ENCODE data around the gene ZNF546.

ZNF546 gene

GRCh38 chr19:40023969-40024368, 27.1 kb downstream of the ZNF546 start:
- no peak overlapping the region for H3K18ac ChIP-seq (ENCODE audit: low read length)
- H3K4me1 ChIP-seq (ENCODE audit: control insufficient read depth in 1 of 2, insufficient read depth in 2 of 2, low read length in 2 of 2) = no peaks in the 10 kb centered on the region
- H2BK12ac ChIP-seq (ENCODE audit: low read length) = no peak overlapping the region
- H3K27me3 ChIP-seq (ENCODE audit: insufficient read depth, low read length) = no peaks in the 10 kb centered on the region
- no peak overlapping the region for H3K4me2 ChIP-seq (ENCODE audit: low read length)
- no peak overlapping the region for H4K12ac ChIP-seq (ENCODE audit: low read depth, low read length)
- no peaks in the 10 kb centered on the region for H3K79me2 ChIP-seq (ENCODE audit: control insufficient read depth, insufficient read depth, low read length, poor library complexity)
- no peak overlapping the region for H3K14ac ChIP-seq (ENCODE audit: low read length)
- H3K79me1 ChIP-seq (ENCODE audit: low read length) = no peaks in the 10 kb centered on the region
- no peak overlapping the region for H2AFZ ChIP-seq (ENCODE audit: insufficient read depth, low read length, poor library complexity)
- no peak overlapping the region for H2AK5ac ChIP-seq (ENCODE audit: low read length)
- H2BK120ac ChIP-seq (ENCODE audit: insufficient read depth, low read length, poor library complexity) = no peak overlapping the region
- no CpG with 5 or more reads among the region's 3 CpGs for WGBS (ENCODE audit: extremely low coverage, insufficient coverage, insufficient read length)
- H4K91ac ChIP-seq (ENCODE audit: low read depth, low read length) = no peak overlapping the region
- no peak overlapping the region for H3K27ac ChIP-seq (ENCODE audit: low read depth, low read length)
- peak overlapping the region; percentile 30 for H3K4me3 ChIP-seq (ENCODE audit: low read depth, low read length)
- H3K36me3 ChIP-seq (ENCODE audit: control insufficient read depth in 1 of 2, insufficient read depth in 2 of 2, low read length in 2 of 2) = no peaks in the 10 kb centered on the region
- peaks cover 16% of the 10 kb centered on the region for H3K9me3 ChIP-seq (ENCODE audit: insufficient read depth, low read depth, low read length)
- H3K9ac ChIP-seq (ENCODE audit: low read length) = no peak overlapping the region
- no peak overlapping the region for H3K4ac ChIP-seq (ENCODE audit: low read depth, low read length)
- H2BK5ac ChIP-seq (ENCODE audit: low read depth, low read length, poor library complexity) = no peak overlapping the region
- H4K8ac ChIP-seq (ENCODE audit: low read depth, low read length) = no peak overlapping the region
- DNase-seq = no peak
- no peak overlapping the region for H3K23ac ChIP-seq (ENCODE audit: low read length)

GRCh38 chr19:40025938-40026596, 29.2 kb downstream of the ZNF546 start:
- H2BK120ac ChIP-seq (ENCODE audit: insufficient read depth, low read length, poor library complexity) = no peak overlapping the region
- no CpG with 5 or more reads among the region's 4 CpGs for WGBS (ENCODE audit: extremely low coverage, insufficient coverage, insufficient read length)
- H2BK5ac ChIP-seq (ENCODE audit: low read depth, low read length, poor library complexity) = no peak overlapping the region
- no peak overlapping the region for H2AK5ac ChIP-seq (ENCODE audit: low read length)
- no peak overlapping the region for H3K14ac ChIP-seq (ENCODE audit: low read length)
- no peaks in the 10 kb centered on the region for H3K36me3 ChIP-seq (ENCODE audit: control insufficient read depth in 1 of 2, insufficient read depth in 2 of 2, low read length in 2 of 2)
- H3K79me2 ChIP-seq (ENCODE audit: control insufficient read depth, insufficient read depth, low read length, poor library complexity) = no peaks in the 10 kb centered on the region
- H3K4me3 ChIP-seq (ENCODE audit: low read depth, low read length) = no peak overlapping the region
- H3K4ac ChIP-seq (ENCODE audit: low read depth, low read length) = no peak overlapping the region
- H3K27me3 ChIP-seq (ENCODE audit: insufficient read depth, low read length) = no peaks in the 10 kb centered on the region
- peaks cover 19% of the 10 kb centered on the region for H3K9me3 ChIP-seq (ENCODE audit: insufficient read depth, low read depth, low read length)
- H4K8ac ChIP-seq (ENCODE audit: low read depth, low read length) = no peak overlapping the region
- H3K18ac ChIP-seq (ENCODE audit: low read length) = no peak overlapping the region
- no peak overlapping the region for H3K4me2 ChIP-seq (ENCODE audit: low read length)
- DNase-seq = no peak
- H2AFZ ChIP-seq (ENCODE audit: insufficient read depth, low read length, poor library complexity) = no peak overlapping the region
- H3K23ac ChIP-seq (ENCODE audit: low read length) = no peak overlapping the region
- no peak overlapping the region for H3K27ac ChIP-seq (ENCODE audit: low read depth, low read length)
- no peak overlapping the region for H3K9ac ChIP-seq (ENCODE audit: low read length)
- no peak overlapping the region for H2BK12ac ChIP-seq (ENCODE audit: low read length)
- no peaks in the 10 kb centered on the region for H3K79me1 ChIP-seq (ENCODE audit: low read length)
- no peaks in the 10 kb centered on the region for H3K4me1 ChIP-seq (ENCODE audit: control insufficient read depth in 1 of 2, insufficient read depth in 2 of 2, low read length in 2 of 2)
- H4K12ac ChIP-seq (ENCODE audit: low read depth, low read length) = no peak overlapping the region
- no peak overlapping the region for H4K91ac ChIP-seq (ENCODE audit: low read depth, low read length)

- H3K79me2 ChIP-seq (ENCODE audit: control insufficient read depth, insufficient read depth, low read length, poor library complexity) = no peaks in the 10 kb centered on the region
- H2AFZ ChIP-seq (ENCODE audit: insufficient read depth, low read length, poor library complexity) = no peak overlapping the region
- peaks cover 22% of the 10 kb centered on the region for H3K9me3 ChIP-seq (ENCODE audit: insufficient read depth, low read depth, low read length)
- H2AK5ac ChIP-seq (ENCODE audit: low read length) = no peak overlapping the region
- H4K12ac ChIP-seq (ENCODE audit: low read depth, low read length) = no peak overlapping the region
- no peak overlapping the region for H3K14ac ChIP-seq (ENCODE audit: low read length)
- H3K4me3 ChIP-seq (ENCODE audit: low read depth, low read length) = no peak overlapping the region
- no peaks in the 10 kb centered on the region for H3K27me3 ChIP-seq (ENCODE audit: insufficient read depth, low read length)
- no peak overlapping the region for H3K4me2 ChIP-seq (ENCODE audit: low read length)
- no peak overlapping the region for H3K9ac ChIP-seq (ENCODE audit: low read length)
- DNase-seq = no peak
- H3K36me3 ChIP-seq (ENCODE audit: control insufficient read depth in 1 of 2, insufficient read depth in 2 of 2, low read length in 2 of 2) = no peaks in the 10 kb centered on the region
- WGBS (ENCODE audit: extremely low coverage, insufficient coverage, insufficient read length) = no CpG with 5 or more reads among the region's 5 CpGs
- H4K8ac ChIP-seq (ENCODE audit: low read depth, low read length) = no peak overlapping the region
- H2BK120ac ChIP-seq (ENCODE audit: insufficient read depth, low read length, poor library complexity) = no peak overlapping the region
- H3K79me1 ChIP-seq (ENCODE audit: low read length) = no peaks in the 10 kb centered on the region
- no peak overlapping the region for H3K27ac ChIP-seq (ENCODE audit: low read depth, low read length)
- no peak overlapping the region for H2BK5ac ChIP-seq (ENCODE audit: low read depth, low read length, poor library complexity)
- H3K4me1 ChIP-seq (ENCODE audit: control insufficient read depth in 1 of 2, insufficient read depth in 2 of 2, low read length in 2 of 2) = no peaks in the 10 kb centered on the region
- H3K23ac ChIP-seq (ENCODE audit: low read length) = no peak overlapping the region
- H3K4ac ChIP-seq (ENCODE audit: low read depth, low read length) = no peak overlapping the region
- H4K91ac ChIP-seq (ENCODE audit: low read depth, low read length) = no peak overlapping the region
- no peak overlapping the region for H2BK12ac ChIP-seq (ENCODE audit: low read length)
- H3K18ac ChIP-seq (ENCODE audit: low read length) = no peak overlapping the region
These were observed 29.7 kb downstream of the ZNF546 start for GRCh38 chr19:40026597-40026970.

- no peak overlapping the region for H3K14ac ChIP-seq (ENCODE audit: low read length)
These were observed 37.2 kb downstream of the ZNF546 start for GRCh38 chr19:40033989-40034560.

More at GRCh38 chr19:40033989-40034560, 37.2 kb downstream of the ZNF546 start:
- H2AK5ac ChIP-seq (ENCODE audit: low read length) = no peak overlapping the region
- H4K91ac ChIP-seq (ENCODE audit: low read depth, low read length) = no peak overlapping the region
- no peak overlapping the region for H3K27ac ChIP-seq (ENCODE audit: low read depth, low read length)
- no peak overlapping the region for H3K4me2 ChIP-seq (ENCODE audit: low read length)
- no peak overlapping the region for H4K8ac ChIP-seq (ENCODE audit: low read depth, low read length)
- H3K79me1 ChIP-seq (ENCODE audit: low read length) = no peaks in the 10 kb centered on the region
- H3K9ac ChIP-seq (ENCODE audit: low read length) = no peak overlapping the region
- no peaks in the 10 kb centered on the region for H3K4me1 ChIP-seq (ENCODE audit: control insufficient read depth in 1 of 2, insufficient read depth in 2 of 2, low read length in 2 of 2)
- peaks cover 8% of the 10 kb centered on the region for H3K9me3 ChIP-seq (ENCODE audit: insufficient read depth, low read depth, low read length)
- no peak overlapping the region for H2BK12ac ChIP-seq (ENCODE audit: low read length)
- no peaks in the 10 kb centered on the region for H3K79me2 ChIP-seq (ENCODE audit: control insufficient read depth, insufficient read depth, low read length, poor library complexity)
- H3K18ac ChIP-seq (ENCODE audit: low read length) = no peak overlapping the region
- no peaks in the 10 kb centered on the region for H3K27me3 ChIP-seq (ENCODE audit: insufficient read depth, low read length)
- H4K12ac ChIP-seq (ENCODE audit: low read depth, low read length) = no peak overlapping the region
- peak in 1 of 2 donors; percentile 70 for DNase-seq
- no peak overlapping the region for H2AFZ ChIP-seq (ENCODE audit: insufficient read depth, low read length, poor library complexity)
- peaks cover 2 to 5% of the 10 kb centered on the region in 2 experiments for H3K36me3 ChIP-seq (ENCODE audit: control insufficient read depth in 1 of 2, insufficient read depth in 2 of 2, low read length in 2 of 2)
- no peak overlapping the region for H3K4ac ChIP-seq (ENCODE audit: low read depth, low read length)
- no CpG with 5 or more reads among the region's 2 CpGs for WGBS (ENCODE audit: extremely low coverage, insufficient coverage, insufficient read length)
- no peak overlapping the region for H2BK120ac ChIP-seq (ENCODE audit: insufficient read depth, low read length, poor library complexity)
- H3K4me3 ChIP-seq (ENCODE audit: low read depth, low read length) = no peak overlapping the region
- H3K23ac ChIP-seq (ENCODE audit: low read length) = no peak overlapping the region
- H2BK5ac ChIP-seq (ENCODE audit: low read depth, low read length, poor library complexity) = no peak overlapping the region
